Measurements from ENCODE around the gene ASIC3. TPM values are rescaled to one million over a fixed set of nuclear protein-coding genes. Genes with fewer than 3 reads are reported as not detected.
"Not testable (repeated sequence)": the region's sequence is repeated elsewhere in the genome, so short reads cannot be mapped to it uniquely, and the experiment has no call there.

Gene ASIC3
- total and polyA plus RNA-seq, 2 experiments from 2014 or later: 6.8 to 9.8 TPM

DNA sequence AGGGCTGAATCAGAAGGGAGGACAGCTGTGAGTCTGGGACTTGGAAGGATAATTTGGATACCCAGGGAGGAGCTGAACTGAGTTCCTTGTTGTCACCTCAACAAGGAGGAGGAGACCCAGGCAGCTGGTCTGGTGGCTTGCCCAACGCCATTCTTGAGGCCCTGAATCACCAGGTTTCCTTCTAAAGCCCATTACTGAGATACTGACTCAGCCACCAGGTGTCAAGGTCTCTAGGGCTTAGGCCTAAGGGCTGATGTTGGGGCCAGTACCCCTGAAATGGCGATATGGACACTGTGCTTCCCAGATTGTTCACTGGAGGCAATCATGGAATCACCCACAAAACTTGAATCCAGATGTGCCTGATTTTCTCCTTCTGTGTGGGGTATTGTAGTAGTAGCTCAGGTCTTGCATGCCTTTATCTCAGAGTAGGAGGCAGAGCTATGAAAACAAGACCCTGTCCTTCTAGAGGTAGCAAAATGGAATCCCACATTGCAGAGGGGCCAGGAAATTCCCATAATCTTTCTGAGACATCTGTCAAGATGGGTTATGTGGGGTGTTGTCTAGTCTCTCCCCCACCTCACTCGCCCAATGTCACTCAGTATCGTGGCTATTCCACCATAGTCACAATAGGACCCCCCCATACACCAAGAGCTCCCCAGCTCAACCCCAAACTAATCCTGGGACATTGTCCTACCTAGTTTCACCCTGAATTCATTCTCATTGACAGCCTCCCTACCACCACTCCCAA lies 22.2 kb upstream of the ASIC3 start:
- no peak overlapping the region for H3K27ac ChIP-seq
- no peaks in the 10 kb centered on the region for H3K27me3 ChIP-seq
- DNase-seq (ENCODE audit: low read depth in 1 of 2, low spot score in 1 of 2): no peak
- no peaks in the 10 kb centered on the region for H3K36me3 ChIP-seq
- peaks cover 15% of the 10 kb centered on the region for H3K4me1 ChIP-seq (ENCODE audit: low read depth)
- no peak overlapping the region for H3K4me3 ChIP-seq
- TF ChIP-seq CTCF (IDR thresholded peaks at IDR 0.05; ENCODE audit: low read depth, low read length): no peak
- no peaks in the 10 kb centered on the region for H3K9me3 ChIP-seq (ENCODE audit: low read depth)

DNA sequence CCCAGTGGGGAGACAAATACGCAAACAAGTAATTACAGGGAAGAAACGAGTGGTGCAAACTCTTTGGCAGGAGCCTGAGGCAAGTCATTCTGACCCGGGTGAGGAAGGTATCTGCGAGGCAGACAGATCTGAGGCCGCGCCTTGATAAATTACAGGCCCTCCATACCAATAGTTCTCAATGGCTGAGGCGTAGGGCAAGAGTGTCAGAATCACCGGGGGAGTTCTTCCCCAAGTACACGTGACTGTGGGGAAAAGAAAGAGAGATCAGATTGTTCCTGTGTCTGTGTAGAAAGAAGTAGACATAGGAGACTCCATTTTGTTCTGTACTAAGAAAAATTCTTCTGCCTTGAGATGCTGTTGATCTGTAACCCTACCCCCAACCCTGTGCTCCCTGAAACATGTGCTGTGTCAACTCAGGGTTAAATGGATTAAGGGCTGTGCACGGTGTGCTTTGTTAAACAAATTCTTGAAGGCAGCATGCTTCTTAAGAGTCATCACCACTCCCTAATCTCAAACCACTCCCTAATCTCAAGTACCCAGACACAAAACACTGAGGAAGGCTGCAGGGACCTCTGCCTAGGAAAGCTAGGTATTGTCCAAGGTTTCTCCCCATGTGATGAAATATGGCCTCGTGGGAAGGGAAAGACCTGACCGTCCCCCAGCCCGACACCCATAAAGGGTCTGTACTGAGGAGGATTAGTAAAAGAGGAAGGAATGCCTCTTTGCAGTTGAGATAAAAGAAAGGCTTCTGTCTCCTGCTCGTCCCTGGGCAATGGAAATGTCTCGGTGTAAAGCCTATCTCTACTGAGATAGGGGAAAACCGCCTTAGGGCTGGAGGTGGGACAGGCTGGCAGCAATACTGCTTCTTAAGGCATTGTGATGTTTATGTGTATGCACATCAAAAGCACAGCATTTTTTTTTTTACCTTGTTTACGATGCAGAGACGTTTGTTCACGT lies 21.3 kb upstream of the ASIC3 start:
- Histone ChIP-seq H3K4me3 (peak overlapping the region; percentile 95), H3K27ac (peak overlapping the region; percentile 53), H3K4me1 (ENCODE audit: low read depth) (peaks cover 12% of the 10 kb centered on the region)
- not testable (repeated sequence) for H3K9me3 ChIP-seq (ENCODE audit: low read depth); H3K36me3 ChIP-seq; H3K27me3 ChIP-seq; DNase-seq (ENCODE audit: low read depth in 1 of 2, low spot score in 1 of 2)

DNA sequence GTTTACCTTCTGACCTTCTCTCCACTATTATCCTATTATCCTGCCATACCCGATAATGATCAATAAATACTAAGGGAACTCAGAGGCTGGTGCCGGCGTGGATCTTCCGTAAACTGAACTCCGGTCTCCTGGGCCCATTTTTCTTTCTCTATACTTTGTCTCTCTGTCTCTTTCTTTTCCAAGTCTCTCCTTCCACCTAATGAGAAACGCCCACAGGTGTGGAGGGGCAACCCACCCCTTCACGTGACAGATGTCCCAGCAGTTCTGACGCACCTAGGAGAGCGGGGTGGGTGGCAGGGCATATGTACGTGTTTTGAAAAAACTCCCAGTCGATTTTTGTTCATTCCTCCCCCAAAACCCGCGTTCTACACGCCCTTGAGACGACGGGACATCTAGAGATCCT lies 20.6 kb upstream of the ASIC3 start:
- peak overlapping the region; percentile 95 for H3K4me3 ChIP-seq
- peaks cover 12% of the 10 kb centered on the region for H3K4me1 ChIP-seq (ENCODE audit: low read depth)
- not testable (repeated sequence) for H3K27me3 ChIP-seq; DNase-seq (ENCODE audit: low read depth in 1 of 2, low spot score in 1 of 2); H3K9me3 ChIP-seq (ENCODE audit: low read depth); H3K36me3 ChIP-seq
- peak overlapping the region; percentile 53 for H3K27ac ChIP-seq

- TF ChIP-seq CTCF (IDR thresholded peaks at IDR 0.05; ENCODE audit: low read depth, low read length): peak; percentile 43
- Histone ChIP-seq H3K4me3 (peak within 1 kb of the TSS; percentile 95), H3K4me1 (ENCODE audit: low read depth) (peaks cover 12% of the 10 kb centered on the region), H3K27ac (peak within 1 kb of the TSS; percentile 73), H3K9me3 (ENCODE audit: low read depth) (no peaks in the 10 kb centered on the region), H3K27me3 (no peaks in the 10 kb centered on the region), H3K36me3 (no peaks in the 10 kb centered on the region)
- peak; percentile 98 to 99 for DNase-seq (ENCODE audit: low read depth in 1 of 2, low spot score in 1 of 2)
These were observed 20.0 kb upstream of the ASIC3 start, which contains the start of gene ABCB8 for GRCh38 chr7:151028131-151028947. ABCB8 (plus strand) TSS chr7:151028450; CDS start chr7:151028516, 66 bp downstream.

GRCh38 chr7:151028948-151029501 lies 19.3 kb upstream of the ASIC3 start:
- H3K27ac ChIP-seq: peak overlapping the region; percentile 73
- no peaks in the 10 kb centered on the region for H3K36me3 ChIP-seq
- no peak for TF ChIP-seq CTCF (IDR thresholded peaks at IDR 0.05; ENCODE audit: low read depth, low read length)
- H3K9me3 ChIP-seq (ENCODE audit: low read depth): no peaks in the 10 kb centered on the region
- H3K4me1 ChIP-seq (ENCODE audit: low read depth): peaks cover 12% of the 10 kb centered on the region
- H3K4me3 ChIP-seq: peak overlapping the region; percentile 95
- no peak for DNase-seq (ENCODE audit: low read depth in 1 of 2, low spot score in 1 of 2)
- H3K27me3 ChIP-seq: no peaks in the 10 kb centered on the region

DNA sequence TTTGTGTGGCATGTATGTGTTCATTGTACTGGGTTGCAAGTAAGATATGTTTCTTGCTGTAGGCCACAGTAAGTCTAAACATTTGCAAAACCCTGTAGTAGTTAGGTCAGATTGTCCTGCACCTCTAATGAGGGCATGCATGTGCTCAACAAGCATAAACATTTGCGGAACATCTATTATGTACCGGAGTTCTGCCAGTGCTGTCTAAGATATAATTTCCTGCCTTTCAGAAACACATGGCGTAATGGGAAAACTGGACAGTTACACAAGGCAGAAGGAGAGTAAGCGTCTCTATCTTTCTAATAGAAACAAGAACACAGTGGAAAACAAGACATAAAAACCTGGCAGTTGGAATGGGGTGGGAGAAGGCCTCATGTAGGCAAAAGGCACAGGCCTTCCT lies 17.3 kb upstream of the ASIC3 start:
- Histone ChIP-seq H3K9me3 (ENCODE audit: low read depth) (no peaks in the 10 kb centered on the region), H3K4me1 (ENCODE audit: low read depth) (peaks cover 12% of the 10 kb centered on the region), H3K4me3 (no peak overlapping the region), H3K27me3 (no peaks in the 10 kb centered on the region), H3K27ac (no peak overlapping the region), H3K36me3 (no peaks in the 10 kb centered on the region)
- no peak for DNase-seq (ENCODE audit: low read depth in 1 of 2, low spot score in 1 of 2)
- no peak for TF ChIP-seq CTCF (IDR thresholded peaks at IDR 0.05; ENCODE audit: low read depth, low read length)
